Endothelial cell of umbilical vein (primary cell): Measurements from ENCODE around the gene LOXHD1. TPM values are rescaled to one million over a fixed set of nuclear protein-coding genes. Genes with fewer than 3 reads are reported as not detected.

Experiments used
- BruUV-seq: library from RNA; stranded (reverse); fragments of 400-500 nt; replicated peaks from 2 replicates; lab custom pipeline; 2021; lab: Mats Ljungman, UMichigan
- CTCF ChIA-PET: fragments of 300-600, 350-600 bp; sonication (Branson Sonifier 250); formaldehyde crosslinking; loops from one replicate; lab custom pipeline; 2021; ENCODE audit warnings: antibody characterized with exemption, inconsistent platforms; lab: Charles Lee
- POLR2A ChIA-PET: fragments of 300-600, 350-600 bp; sonication (Branson Sonifier 250); formaldehyde crosslinking; loops from one replicate; lab custom pipeline; 2021; ENCODE audit warnings: antibody characterized with exemption, inconsistent platforms; lab: Charles Lee
- DNase-seq: peaks from one replicate; pipeline ENCODE4 v3.0.0-alpha.2; 2011; ENCODE audit warnings: low read depth, low spot score
- FAIRE-seq: peaks from 2 replicates; lab custom pipeline; 2011; peaks lifted over from hg19 to GRCh38; lab: Jason Lieb, UNC
- H2AFZ ChIP-seq: 2 replicates; pipeline ENCODE4 v1.6.0; 2012; ENCODE audit warnings: low read depth, low read length, control low read depth, inconsistent platforms
- H3K27ac ChIP-seq: 2 replicates; pipeline ENCODE4 v1.5.1; 2011; ENCODE audit warnings: low read depth, mild to moderate bottlenecking, control low read depth, low read length, moderate library complexity; ENCODE audit not compliant: insufficient read depth
- H3K27me3 ChIP-seq, 2 experiments: 2 replicates each; pipeline versions ENCODE4 v1.6.0 to v1.6.1; 2011; ENCODE audit warnings: low read length in 2 of 2, mixed read lengths in 1 of 2; ENCODE audit not compliant: control insufficient read depth in 2 of 2, insufficient read depth in 2 of 2
- H3K36me3 ChIP-seq, 2 experiments: 2 replicates in 1 of 2; 3 replicates in 1 of 2; pipeline ENCODE4 v1.5.1; 2011; ENCODE audit warnings: low read length in 2 of 2, mild to moderate bottlenecking in 1 of 2, moderate library complexity in 1 of 2; ENCODE audit not compliant: control insufficient read depth in 2 of 2, insufficient read depth in 2 of 2; ENCODE audit errors: extremely low read depth in 1 of 2
- H3K4me1 ChIP-seq: 3 replicates; pipeline ENCODE4 v1.5.1; 2011; ENCODE audit warnings: mild to moderate bottlenecking, low read length; ENCODE audit not compliant: control insufficient read depth, insufficient read depth; ENCODE audit errors: extremely low read depth
- H3K4me2 ChIP-seq: 2 replicates; pipeline ENCODE4 v1.6.1; 2011; ENCODE audit warnings: low read length, control low read depth, mixed read lengths; ENCODE audit not compliant: insufficient read depth
- H3K4me3 ChIP-seq, 3 experiments: fragments of 200-600 bp in 1 of 3; sonication (generic), shearing (Covaris generic) in 1 of 3; replicated peaks in 1 of 3; 2 replicates each; pipeline ENCODE4 v1.5.1; 2011 to 2016; ENCODE audit warnings: control low read depth in 3 of 3, low read length in 3 of 3, mild to moderate bottlenecking in 2 of 3, inconsistent platforms in 1 of 3, low read depth in 1 of 3, moderate library complexity in 1 of 3; ENCODE audit not compliant: insufficient read depth in 1 of 3
- H3K79me2 ChIP-seq: 2 replicates; pipeline ENCODE4 v1.6.0; 2012; ENCODE audit warnings: low read length, inconsistent platforms; ENCODE audit not compliant: control insufficient read depth, insufficient read depth
- H3K9ac ChIP-seq: replicated peaks from 2 replicates; pipeline ENCODE3; 2011; ENCODE audit warnings: low read length, control low read depth; ENCODE audit not compliant: insufficient read depth; ENCODE audit errors: extremely low read depth
- H3K9me1 ChIP-seq: replicated peaks from 3 replicates; pipeline ENCODE4 v1.6.0; 2011; ENCODE audit warnings: mild to moderate bottlenecking, low read length; ENCODE audit not compliant: control insufficient read depth, insufficient read depth; ENCODE audit errors: extremely low read depth
- H3K9me3 ChIP-seq: replicated peaks from 2 replicates; pipeline ENCODE4 v1.5.1; 2012; ENCODE audit warnings: low read length, inconsistent platforms; ENCODE audit not compliant: control insufficient read depth, insufficient read depth
- H4K20me1 ChIP-seq: replicated peaks from 2 replicates; pipeline ENCODE3; 2011; ENCODE audit warnings: mild to moderate bottlenecking, low read length; ENCODE audit not compliant: control insufficient read depth, insufficient read depth; ENCODE audit errors: extremely low read depth
- CTCF ChIP-seq, 2 donors: IDR thresholded peaks; 1 replicate in 1 of 2; 2 replicates in 1 of 2; pipeline ENCODE4 v1.5.1; 2011; ENCODE audit warnings: low read length in 2 of 2, mild to moderate bottlenecking in 2 of 2, moderate library complexity in 2 of 2, control low read depth in 1 of 2, inconsistent platforms in 1 of 2, low read depth in 1 of 2; ENCODE audit not compliant: insufficient read depth in 1 of 2; ENCODE audit errors: extremely low read depth in 1 of 2
- EZH2 ChIP-seq: IDR thresholded peaks from 2 replicates; pipeline ENCODE4 v1.6.1; 2012; ENCODE audit warnings: borderline replicate concordance, low read depth, mild to moderate bottlenecking, moderate library complexity, low read length, inconsistent platforms; ENCODE audit not compliant: severe bottlenecking
- FOS ChIP-seq: IDR thresholded peaks from 2 replicates; pipeline ENCODE4 v1.6.1; 2011; ENCODE audit warnings: mild to moderate bottlenecking, low read length, moderate library complexity, borderline replicate concordance; ENCODE audit not compliant: insufficient read depth
- GATA2 ChIP-seq: IDR thresholded peaks from 2 replicates; pipeline ENCODE4 v1.7.0; 2011; ENCODE audit warnings: low read depth, mild to moderate bottlenecking, moderate library complexity, mixed read lengths, low read length; ENCODE audit not compliant: insufficient read length, insufficient read depth
- JUN ChIP-seq: IDR thresholded peaks from 2 replicates; pipeline ENCODE4 v1.6.1; 2011; ENCODE audit warnings: borderline replicate concordance, low read depth; ENCODE audit not compliant: insufficient read length, insufficient read depth
- MYC ChIP-seq: IDR thresholded peaks from one replicate; pipeline ENCODE4 v1.6.1; 2011; ENCODE audit warnings: mild to moderate bottlenecking, low read depth, low read length
- POLR2A ChIP-seq: IDR thresholded peaks from 2 replicates; pipeline ENCODE4 v1.6.1; 2012; ENCODE audit warnings: low read depth, mild to moderate bottlenecking, control low read depth, low read length
- POLR2AphosphoS5 ChIP-seq: IDR thresholded peaks from 2 replicates; pipeline ENCODE4 v1.6.1; 2012; ENCODE audit warnings: low read depth, mild to moderate bottlenecking, control low read depth, low read length, moderate library complexity; ENCODE audit not compliant: insufficient read depth
- dilution Hi-C: fragments of 300-500 bp; cut with MboI; formaldehyde crosslinking; loops from one replicate; pipeline ENCODE4 v1.15.0; 2019; ENCODE audit warnings: low sequenced_read_pairs; ENCODE audit not compliant: extremely low pct_ligation_motif_present
- intact Hi-C: fragments of 100-400 bp; cut with micrococcal nuclease; formaldehyde crosslinking; loops from one replicate; pipeline ENCODE4 v1.10.0; 2022
- polyA plus RNA-seq, 4 experiments: library from polyadenylated mRNA; depleted of rRNA in 3 of 4; stranded (reverse) in 3 of 4; unstranded in 1 of 4; fragments of >200 nt; gene quantifications; 2 replicates each; pipeline versions ENCODE4 v1.2.1 to v1.2.3, GENCODE V29; 2011 to 2012; ENCODE audit warnings: missing spikeins in 1 of 4
- total RNA-seq: library from RNA; stranded (reverse); gene quantifications from 2 replicates; pipeline ENCODE4 v1.2.3, GENCODE V29; 2021
- TF ChIP-seq, protein P1 (sequence below): IDR thresholded peaks from 2 replicates; pipeline ENCODE4 v1.6.1; 2011; ENCODE audit not compliant: insufficient read depth, insufficient read length

The LOXHD1 gene
- total and polyA plus RNA-seq, 2 donors (not counting 3 experiments of a cell fraction or from before 2014, with no cell fraction given), result not detected

DNA sequence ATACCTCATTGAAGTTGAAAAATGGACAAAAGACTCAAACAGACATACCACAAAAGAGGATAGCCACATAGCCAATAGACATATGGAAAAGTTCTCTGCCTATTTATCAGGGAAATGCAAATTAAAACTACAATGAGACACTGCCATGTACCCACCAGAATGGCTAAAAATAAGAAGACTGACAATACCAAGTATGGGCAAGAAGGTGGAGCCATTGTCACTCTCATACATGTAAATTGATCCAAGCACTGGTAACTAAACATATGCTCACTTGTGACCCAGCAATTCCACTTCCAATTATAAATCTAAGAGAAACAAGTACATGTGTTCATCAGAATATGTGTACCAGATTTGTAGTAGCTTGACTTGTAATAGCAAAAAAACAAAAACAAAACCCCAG is 4.6 kb downstream of the LOXHD1 start:
- POLR2A ChIA-PET, result no interaction called here
- Histone ChIP-seq H3K36me3 (no peaks in the 10 kb centered on the region), H3K9ac (no peak overlapping the region), H3K79me2 (no peaks in the 10 kb centered on the region), H3K9me1 (no peaks in the 10 kb centered on the region), H3K4me1 (no peaks in the 10 kb centered on the region), H4K20me1 (no peaks in the 10 kb centered on the region), H3K27me3 (peaks cover 5 to 7% of the 10 kb centered on the region in 2 experiments), H3K4me3 (no peak overlapping the region), H3K4me2 (no peak overlapping the region), H2AFZ (no peak overlapping the region), H3K27ac (no peak overlapping the region), H3K9me3 (no peaks in the 10 kb centered on the region)
- intact Hi-C loops (loop anchor here (10.0 kb wide), 1 partner anchor 262 kb away; the partner anchor contains the start of genes KATNAL2 and PIAS2), dilution Hi-C loops (no loop called here)
- FAIRE-seq, result peak; percentile 21
- TF ChIP-seq POLR2A (no peak), EZH2 (no peak), MYC (no peak), JUN (no peak), GATA2 (no peak)
- TF ChIP-seq, protein P1, sequence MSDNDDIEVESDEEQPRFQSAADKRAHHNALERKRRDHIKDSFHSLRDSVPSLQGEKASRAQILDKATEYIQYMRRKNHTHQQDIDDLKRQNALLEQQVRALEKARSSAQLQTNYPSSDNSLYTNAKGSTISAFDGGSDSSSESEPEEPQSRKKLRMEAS, result no peak
- no peak for DNase-seq
- CTCF ChIA-PET, result no interaction called here
- no TSS peak for BruUV-seq

GRCh38 chr18:46650681-46651080 is 6.3 kb downstream of the LOXHD1 start:
- no peak overlapping the region for H2AFZ ChIP-seq
- intact Hi-C loops, result loop anchor here (10.0 kb wide), 1 partner anchor 264 kb away; the partner anchor contains the start of genes KATNAL2 and PIAS2
- dilution Hi-C loops, result no loop called here

More at GRCh38 chr18:46650681-46651080, 6.3 kb downstream of the LOXHD1 start:
- ChIA-PET CTCF (interaction anchor here (1.6 kb wide), 1 partner anchor 477 kb away, joined by 4 read pairs; a partner anchor contains a TSS), POLR2A (no interaction called here)
- H3K9me1 ChIP-seq, result no peaks in the 10 kb centered on the region
- no peak overlapping the region for H3K4me2 ChIP-seq
- no peaks in the 10 kb centered on the region for H3K79me2 ChIP-seq
- no peaks in the 10 kb centered on the region for H3K4me1 ChIP-seq
- peaks cover 4 to 7% of the 10 kb centered on the region in 2 experiments for H3K27me3 ChIP-seq
- no peak overlapping the region for H3K9ac ChIP-seq
- H3K4me3 ChIP-seq, result no peak overlapping the region
- no TSS peak for BruUV-seq
- no peaks in the 10 kb centered on the region for H3K9me3 ChIP-seq
- no peak overlapping the region for H3K27ac ChIP-seq
- H3K36me3 ChIP-seq, result no peaks in the 10 kb centered on the region
- TF ChIP-seq MYC (no peak), GATA2 (no peak), EZH2 (no peak), CTCF (IDR thresholded peaks at IDR 0.05; ENCODE audit: extremely low read depth in 1 of 2, insufficient read depth in 1 of 2, low read depth in 1 of 2, low read length in 2 of 2) (no peak), POLR2AphosphoS5 (no peak), FOS (no peak), POLR2A (no peak), JUN (no peak)
- TF ChIP-seq, protein P1, result no peak
- DNase-seq (no peak), FAIRE-seq (no peak)
- no peaks in the 10 kb centered on the region for H4K20me1 ChIP-seq
